ENCODE results near the gene ARL4D. TPM values are rescaled to one million over a fixed set of nuclear protein-coding genes. Genes with fewer than 3 reads are reported as not detected.

Gene ARL4D
- total and polyA plus RNA-seq, 2 donors (not counting 3 experiments of a cell fraction or from before 2014, with no cell fraction given), result 3.8 to 4.1 TPM

DNA sequence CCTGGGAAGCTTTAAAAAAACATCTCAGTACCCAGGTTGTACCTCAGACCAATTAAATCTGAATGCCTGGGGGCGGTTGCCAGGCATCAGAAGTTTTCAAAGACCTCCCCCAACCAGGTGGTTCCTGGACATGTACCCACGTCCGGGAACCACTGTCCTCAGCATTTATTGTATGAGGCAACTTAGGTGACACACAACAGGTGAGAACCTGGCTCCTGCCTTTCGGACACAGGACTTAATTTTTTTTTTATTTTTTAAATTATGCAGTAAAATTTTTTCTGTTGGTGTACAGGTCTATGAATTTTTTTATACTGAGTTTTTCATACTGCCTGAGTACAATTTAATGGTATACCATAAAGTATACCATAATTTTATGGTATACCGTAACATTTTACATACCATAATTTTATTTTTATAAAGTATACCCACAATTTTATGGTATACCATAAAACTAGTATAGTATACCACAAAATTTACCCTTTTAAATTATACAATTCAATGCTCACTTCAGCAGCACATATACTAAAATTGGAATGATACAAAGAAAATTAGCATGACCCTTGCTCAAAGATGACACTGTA, 46.3 kb downstream of the ARL4D start:
- intact Hi-C loops (cut with micrococcal nuclease), result no loop called here
- no peaks in the 10 kb centered on the region for H3K36me3 ChIP-seq (ENCODE audit: control insufficient read depth in 2 of 2, extremely low read depth in 1 of 2, insufficient read depth in 2 of 2, low read length in 2 of 2)
- ChIA-PET CTCF (no interaction called here), POLR2A (no interaction called here)
- BruUV-seq (replicated peaks), result no TSS peak
- H3K4me2 ChIP-seq (ENCODE audit: insufficient read depth, low read length), result no peak overlapping the region
- no peaks in the 10 kb centered on the region for H3K4me1 ChIP-seq (ENCODE audit: control insufficient read depth, extremely low read depth, insufficient read depth, low read length)
- dilution Hi-C loops (cut with MboI; ENCODE audit: extremely low pct_ligation_motif_present, low sequenced_read_pairs), result no loop called here
- TF ChIP-seq EZH2 (IDR thresholded peaks at IDR 0.05; ENCODE audit: borderline replicate concordance, low read depth, low read length, severe bottlenecking) (no peak), MYC (IDR thresholded peaks at IDR 0.05; ENCODE audit: low read depth, low read length) (no peak), GATA2 (IDR thresholded peaks at IDR 0.05; ENCODE audit: insufficient read depth, insufficient read length, low read depth, low read length) (no peak), POLR2AphosphoS5 (IDR thresholded peaks at IDR 0.05; ENCODE audit: insufficient read depth, low read depth, low read length) (no peak), POLR2A (IDR thresholded peaks at IDR 0.05; ENCODE audit: low read depth, low read length) (no peak)
- TF ChIP-seq, protein P1, sequence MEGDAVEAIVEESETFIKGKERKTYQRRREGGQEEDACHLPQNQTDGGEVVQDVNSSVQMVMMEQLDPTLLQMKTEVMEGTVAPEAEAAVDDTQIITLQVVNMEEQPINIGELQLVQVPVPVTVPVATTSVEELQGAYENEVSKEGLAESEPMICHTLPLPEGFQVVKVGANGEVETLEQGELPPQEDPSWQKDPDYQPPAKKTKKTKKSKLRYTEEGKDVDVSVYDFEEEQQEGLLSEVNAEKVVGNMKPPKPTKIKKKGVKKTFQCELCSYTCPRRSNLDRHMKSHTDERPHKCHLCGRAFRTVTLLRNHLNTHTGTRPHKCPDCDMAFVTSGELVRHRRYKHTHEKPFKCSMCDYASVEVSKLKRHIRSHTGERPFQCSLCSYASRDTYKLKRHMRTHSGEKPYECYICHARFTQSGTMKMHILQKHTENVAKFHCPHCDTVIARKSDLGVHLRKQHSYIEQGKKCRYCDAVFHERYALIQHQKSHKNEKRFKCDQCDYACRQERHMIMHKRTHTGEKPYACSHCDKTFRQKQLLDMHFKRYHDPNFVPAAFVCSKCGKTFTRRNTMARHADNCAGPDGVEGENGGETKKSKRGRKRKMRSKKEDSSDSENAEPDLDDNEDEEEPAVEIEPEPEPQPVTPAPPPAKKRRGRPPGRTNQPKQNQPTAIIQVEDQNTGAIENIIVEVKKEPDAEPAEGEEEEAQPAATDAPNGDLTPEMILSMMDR (IDR thresholded peaks at IDR 0.05; ENCODE audit: extremely low read depth in 1 of 2, insufficient read depth in 1 of 2, low read depth in 1 of 2, low read length in 2 of 2), result no peak
- peaks cover 4 to 6% of the 10 kb centered on the region in 2 experiments for H3K27me3 ChIP-seq (ENCODE audit: control insufficient read depth in 2 of 2, insufficient read depth in 2 of 2, low read length in 2 of 2)
- FAIRE-seq (no peak), DNase-seq (ENCODE audit: low read depth, low spot score) (no peak)
- no peak overlapping the region for H2AFZ ChIP-seq (ENCODE audit: low read depth, low read length)
- H3K9ac ChIP-seq (replicated peaks; ENCODE audit: extremely low read depth, insufficient read depth, low read length), result no peak overlapping the region
- H3K79me2 ChIP-seq (ENCODE audit: control insufficient read depth, insufficient read depth, low read length), result no peaks in the 10 kb centered on the region
- no peak overlapping the region for H3K27ac ChIP-seq (ENCODE audit: insufficient read depth, low read depth, low read length)
- no peak overlapping the region for H3K4me3 ChIP-seq (replicated peaks in 1 of 3; ENCODE audit: insufficient read depth in 1 of 3, low read depth in 1 of 3, low read length in 3 of 3)
- H3K9me1 ChIP-seq (replicated peaks; ENCODE audit: control insufficient read depth, extremely low read depth, insufficient read depth, low read length), result no peaks in the 10 kb centered on the region
- no peaks in the 10 kb centered on the region for H3K9me3 ChIP-seq (replicated peaks; ENCODE audit: control insufficient read depth, insufficient read depth, low read length)
- no peaks in the 10 kb centered on the region for H4K20me1 ChIP-seq (replicated peaks; ENCODE audit: control insufficient read depth, extremely low read depth, insufficient read depth, low read length)

Measured in endothelial cell of umbilical vein (primary cell).